GM19240 (cell line): ENCODE measurements around the gene KIF18A.
"Not testable (repeated sequence)": the region's sequence is repeated elsewhere in the genome, so short reads cannot be mapped to it uniquely, and the experiment has no call there.

ENCODE experiments used
- DNase-seq: peaks from one replicate; pipeline ENCODE4 v3.0.0; 2011; ENCODE audit warnings: low spot score; ENCODE audit not compliant: insufficient read length

The KIF18A gene

DNA sequence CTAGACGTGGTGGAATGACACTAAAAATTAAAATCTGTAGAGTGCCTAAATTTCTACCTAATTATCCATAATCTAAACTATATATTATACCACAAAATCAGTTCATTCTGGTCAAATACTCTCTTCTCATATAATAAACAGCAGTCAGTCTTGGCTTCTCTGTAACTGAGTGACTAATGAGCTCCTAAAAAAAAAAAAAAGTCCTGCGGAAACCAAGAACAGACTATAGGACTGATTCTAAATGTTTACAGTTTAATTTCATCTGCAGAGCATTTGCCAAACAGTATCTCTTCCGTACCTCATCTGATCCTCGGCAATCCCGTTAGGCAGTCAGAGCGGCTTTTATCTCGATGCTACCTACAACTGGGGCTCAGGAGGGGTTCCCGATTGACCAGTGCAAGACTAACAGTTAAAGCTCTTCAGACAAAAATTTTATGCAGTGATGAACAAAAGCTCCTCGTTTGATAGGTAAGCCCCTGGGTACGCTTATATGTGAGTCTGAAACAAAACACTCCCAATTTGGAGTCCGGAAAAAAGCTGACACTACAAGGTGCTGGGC, 686 bp downstream of the KIF18A start:
- DNase-seq, result no peak

DNA sequence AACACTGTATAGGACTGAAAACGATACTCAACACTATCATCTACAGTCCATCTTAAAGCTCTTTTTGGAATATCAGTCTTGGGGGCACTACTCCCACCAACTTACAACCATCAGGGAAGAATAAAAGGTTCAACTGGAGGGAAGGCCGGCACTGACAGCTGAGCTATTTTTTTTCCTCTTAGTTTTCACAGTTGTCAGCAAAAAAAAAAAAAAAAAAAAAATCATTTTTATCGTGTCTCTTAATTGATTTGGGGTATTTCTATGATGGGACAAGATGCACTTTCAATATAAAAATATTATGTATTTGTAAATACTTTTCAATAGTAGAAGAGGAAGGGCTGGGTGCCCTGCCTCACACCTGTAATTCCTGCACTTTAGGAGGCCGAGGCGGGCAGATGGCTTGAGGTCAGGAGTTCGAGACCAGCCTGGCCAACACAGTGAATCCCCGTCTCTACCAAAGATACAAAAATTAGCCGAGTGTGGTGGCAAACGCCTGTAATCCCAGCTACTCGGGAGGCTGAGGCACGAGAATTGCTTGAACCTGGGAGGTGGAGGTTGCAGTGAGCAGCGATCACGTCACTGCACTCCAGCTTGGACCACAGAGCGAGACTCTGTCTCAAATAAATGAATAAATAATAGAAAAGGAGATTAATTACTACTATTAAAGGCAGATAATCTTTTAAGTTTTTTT, 1.5 kb downstream of the KIF18A start:
- no peak for DNase-seq

DNA sequence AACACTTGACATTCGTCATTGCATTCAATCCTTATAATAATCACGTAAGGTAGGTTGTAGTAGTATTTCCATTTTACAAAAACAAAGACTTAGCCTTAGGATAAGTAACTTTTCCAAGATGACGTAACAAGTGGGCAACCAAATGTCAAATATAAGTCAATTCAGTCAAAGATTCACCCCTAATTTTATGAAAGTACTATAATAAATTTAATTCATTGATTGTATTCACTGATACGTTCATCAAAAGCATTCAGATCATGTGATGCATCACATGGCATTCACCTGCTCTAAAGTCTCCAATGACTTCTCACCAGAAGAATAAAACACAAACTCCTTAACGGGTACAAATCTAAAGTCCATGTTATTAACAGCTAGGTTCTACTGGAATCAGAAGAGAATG, 2.1 kb downstream of the KIF18A start:
- DNase-seq, result no peak

DNA sequence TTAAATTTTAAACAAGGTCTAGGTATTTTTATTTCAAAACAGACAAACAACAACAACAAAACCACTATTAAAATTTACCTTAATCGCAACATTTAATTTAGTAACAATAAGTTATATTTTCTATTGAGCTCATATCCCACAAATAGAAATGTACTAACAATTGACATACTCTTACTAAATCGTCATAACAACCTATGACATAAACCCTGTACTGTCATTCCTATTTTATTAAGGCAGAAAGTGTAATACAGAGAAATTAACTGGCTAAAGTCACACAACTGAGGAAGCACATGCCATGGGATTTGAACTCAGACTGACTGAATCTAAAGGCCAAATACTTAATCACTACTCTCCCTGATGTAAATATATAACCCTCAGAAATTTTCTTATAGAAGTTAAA, 3.0 kb downstream of the KIF18A start:
- DNase-seq, result no peak

DNA sequence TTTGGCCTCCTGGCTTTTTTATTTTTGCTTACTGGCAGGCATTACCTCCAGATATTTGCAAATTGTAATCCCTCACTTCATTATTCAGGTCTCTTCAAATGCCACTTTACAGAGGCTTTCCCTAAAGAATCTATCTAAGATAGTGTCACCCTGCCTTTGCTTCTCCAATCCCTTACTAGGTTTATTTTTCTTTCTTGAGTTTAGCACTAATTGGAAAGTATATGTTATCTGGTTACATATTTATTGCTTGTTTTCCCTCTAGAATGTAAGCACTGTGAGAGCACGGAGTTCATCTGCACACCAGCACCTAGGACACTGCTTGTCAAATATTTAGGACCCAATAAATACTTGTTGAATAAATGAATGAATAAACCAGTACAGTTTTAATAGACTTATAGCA, 3.5 kb downstream of the KIF18A start:
- DNase-seq, result no peak

DNA sequence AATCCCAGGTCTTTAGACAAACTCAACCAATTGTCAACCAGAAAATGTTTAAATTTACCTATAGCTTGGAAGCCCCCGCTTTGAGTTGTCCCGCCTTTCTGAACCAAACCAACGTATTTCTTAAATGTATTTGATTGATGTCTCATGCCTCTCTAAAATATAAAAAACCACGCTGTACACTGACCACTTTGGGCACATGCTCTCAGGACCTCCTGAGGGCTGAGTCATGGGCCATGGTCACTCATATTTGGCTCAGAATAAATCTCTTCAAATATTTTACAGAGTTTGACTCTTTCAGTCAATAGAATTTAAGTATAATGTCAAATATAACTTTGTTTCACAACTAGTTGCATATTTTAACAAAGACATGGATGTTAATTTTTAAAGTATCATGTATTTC, 5.7 kb downstream of the KIF18A start:
- DNase-seq, result not testable (repeated sequence)

DNA sequence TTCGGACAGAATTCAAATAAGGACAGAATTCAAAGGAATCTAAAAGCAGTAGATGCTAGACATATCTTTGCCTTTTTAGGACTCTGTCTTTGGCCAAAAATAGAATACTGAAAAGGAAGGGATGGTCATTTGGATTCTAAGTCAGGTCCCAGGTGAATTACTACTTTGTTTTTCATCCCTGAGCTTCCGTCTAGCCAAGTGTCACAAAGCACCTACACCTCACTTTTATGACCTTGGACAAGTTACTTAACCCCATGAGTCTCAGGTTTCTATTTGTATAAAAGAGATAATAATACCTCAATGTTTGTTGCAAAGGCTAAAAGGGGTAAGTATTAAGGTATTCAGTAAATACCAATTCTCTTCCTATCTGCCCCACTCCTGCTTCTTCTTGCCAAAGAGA, 7.3 kb downstream of the KIF18A start:
- no peak for DNase-seq

GRCh38 chr11:28099715-28100114, 8.2 kb downstream of the KIF18A start:
- DNase-seq, result no peak

GRCh38 chr11:28098257-28098656, 9.7 kb downstream of the KIF18A start:
- DNase-seq, result no peak

DNA sequence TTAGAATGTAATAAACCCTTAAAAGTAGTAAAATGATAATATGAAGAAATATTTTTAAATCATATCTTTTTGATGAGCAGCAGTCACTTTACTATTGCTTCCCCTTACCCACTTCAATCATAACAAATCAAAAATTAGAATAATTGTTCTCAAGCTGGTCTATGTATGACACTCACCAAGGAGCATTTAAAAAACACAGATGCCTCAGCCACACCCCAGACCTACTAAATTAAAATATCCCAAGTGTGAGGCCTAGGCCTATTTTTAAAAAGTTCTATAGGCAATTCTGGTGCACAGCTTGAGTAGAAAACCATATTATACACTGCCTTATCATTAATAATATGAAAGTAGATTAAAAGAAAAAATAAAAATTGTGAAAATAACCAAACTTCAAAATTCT, 15.2 kb downstream of the KIF18A start:
- DNase-seq, result no peak

DNA sequence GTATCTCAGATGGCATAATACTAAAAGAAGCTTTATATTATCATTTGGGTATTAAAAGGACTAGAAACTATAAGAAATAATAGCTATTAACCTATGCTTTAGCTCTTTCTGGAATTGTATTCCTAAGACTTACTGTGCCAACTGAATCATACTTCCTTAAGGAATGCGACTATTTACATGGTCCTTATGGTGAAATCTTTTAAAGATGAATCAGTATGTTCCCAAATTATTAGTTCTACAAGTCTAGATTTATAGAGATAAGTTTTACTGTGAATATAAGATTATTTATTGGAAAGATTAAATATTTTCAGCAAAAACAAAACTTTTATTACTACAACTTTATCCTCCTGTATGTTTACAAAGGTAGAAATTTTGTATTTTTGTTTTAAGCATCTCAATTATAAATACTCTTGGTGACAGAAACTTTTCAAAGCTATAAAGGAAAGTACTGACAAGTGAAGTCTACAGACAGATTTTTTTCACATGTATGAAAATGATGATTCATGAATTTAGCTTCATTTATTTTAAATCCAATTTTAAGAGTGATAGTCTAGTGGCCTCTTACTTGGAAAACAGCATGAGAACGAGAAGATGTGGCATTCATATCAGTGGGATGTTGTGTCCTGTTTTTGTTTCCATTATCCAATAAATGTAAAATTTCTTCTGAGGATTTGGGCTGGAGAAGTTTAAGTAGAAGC, 17.8 kb downstream of the KIF18A start:
- no peak for DNase-seq

DNA sequence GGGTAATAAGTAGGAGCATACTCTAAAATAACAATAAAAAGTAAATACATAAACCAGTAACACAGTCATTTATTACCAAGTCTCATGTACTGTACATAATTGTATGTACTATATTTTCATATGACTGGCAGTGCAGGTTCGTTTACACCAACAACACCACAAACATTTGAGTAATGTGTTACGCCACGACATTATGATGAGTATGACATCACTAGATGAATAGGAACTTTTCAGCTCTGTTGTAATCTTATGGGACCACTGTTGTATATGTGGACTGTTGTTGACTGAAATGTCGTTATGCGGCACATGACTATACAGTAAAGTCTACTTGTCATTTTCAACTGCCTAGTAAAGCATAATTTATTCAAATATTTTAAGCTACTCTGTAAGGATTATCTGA, 18.6 kb downstream of the KIF18A start:
- DNase-seq, result no peak

- not testable (repeated sequence) for DNase-seq
These were observed 20.3 kb downstream of the KIF18A start for GRCh38 chr11:28087693-28088092.

DNA sequence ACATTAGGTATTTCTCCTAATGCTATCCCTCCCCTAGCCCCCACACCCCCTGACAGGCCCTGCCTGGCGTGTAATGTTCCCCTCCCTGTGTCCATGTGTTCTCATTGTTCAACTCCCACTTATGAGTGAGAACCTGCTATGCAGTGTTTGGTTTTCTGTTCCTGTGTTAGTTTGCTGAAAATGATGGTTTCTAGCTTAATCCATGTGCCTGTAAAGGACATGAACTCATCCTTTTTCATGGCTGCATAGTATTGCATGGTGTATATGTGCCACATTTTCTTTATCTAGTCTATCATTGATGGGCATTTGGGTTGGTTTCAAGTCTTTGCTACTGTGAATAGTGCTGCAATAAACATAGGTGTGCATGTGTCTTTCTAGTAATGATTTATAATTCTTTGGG, 20.8 kb downstream of the KIF18A start:
- not testable (repeated sequence) for DNase-seq

GRCh38 chr11:28086569-28086968, 21.4 kb downstream of the KIF18A start:
- no peak for DNase-seq

DNA sequence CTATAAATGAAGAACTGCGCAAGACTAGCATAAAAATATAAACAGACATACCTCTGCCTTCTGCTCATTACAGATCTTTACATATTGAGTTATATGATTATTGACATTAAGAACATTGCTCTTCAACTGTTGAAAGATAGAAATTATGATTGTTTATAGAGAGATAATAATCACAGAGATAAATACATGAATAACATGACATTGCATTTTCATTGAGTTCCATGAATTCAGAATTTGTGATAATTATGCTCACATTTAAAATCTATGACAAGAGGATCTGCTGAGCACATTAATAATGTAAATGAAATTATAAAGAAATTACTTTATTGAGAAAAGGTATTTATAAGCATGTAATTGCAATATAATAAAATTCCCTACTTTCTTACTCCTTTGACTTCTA, 24.8 kb downstream of the KIF18A start:
- no peak for DNase-seq

- no peak for DNase-seq
These were observed 30.4 kb downstream of the KIF18A start for GRCh38 chr11:28077521-28077920.

GRCh38 chr11:28072321-28072720, 35.6 kb downstream of the KIF18A start:
- DNase-seq, result no peak

GRCh38 chr11:28071305-28071704, 36.7 kb downstream of the KIF18A start:
- no peak for DNase-seq

DNA sequence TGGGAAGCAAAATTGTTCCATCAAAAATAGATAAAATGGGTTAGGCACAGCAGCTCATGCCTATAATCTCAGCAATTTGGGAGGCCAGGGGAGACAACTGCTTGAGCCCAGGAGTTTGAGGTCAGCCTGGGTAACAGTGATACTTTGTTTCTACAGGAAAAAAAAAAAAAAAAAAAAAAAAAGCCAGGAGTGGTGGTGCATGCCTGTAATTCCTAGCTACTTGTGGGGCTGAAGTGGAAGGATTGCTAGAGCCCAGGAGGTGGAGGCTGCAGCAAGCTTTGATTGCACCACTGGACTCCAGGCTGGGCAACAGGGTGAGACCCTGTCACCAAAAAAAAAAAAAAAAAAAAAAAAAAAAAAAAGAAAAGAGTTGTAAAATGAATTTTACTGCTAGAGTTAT, 49.6 kb downstream of the KIF18A start:
- DNase-seq, result no peak

DNA sequence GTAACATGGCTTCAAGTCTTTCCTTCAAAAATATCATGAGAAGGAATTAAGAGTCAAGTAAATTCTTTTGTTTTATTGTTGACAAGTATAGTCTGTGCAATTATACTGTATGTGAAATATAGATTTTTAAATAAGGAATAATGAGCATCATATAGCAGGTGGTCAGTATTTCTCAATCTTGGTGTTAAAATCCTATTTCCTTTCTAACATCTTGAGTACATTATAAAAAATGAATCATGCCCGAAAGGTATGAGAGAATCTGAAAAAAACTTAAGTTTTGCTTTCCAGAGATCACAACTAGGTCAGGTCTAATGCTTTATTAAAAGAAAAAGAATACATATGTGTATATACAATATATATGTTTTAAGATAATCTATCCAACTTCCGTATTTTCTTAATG, 53.1 kb downstream of the KIF18A start:
- no peak for DNase-seq

DNA sequence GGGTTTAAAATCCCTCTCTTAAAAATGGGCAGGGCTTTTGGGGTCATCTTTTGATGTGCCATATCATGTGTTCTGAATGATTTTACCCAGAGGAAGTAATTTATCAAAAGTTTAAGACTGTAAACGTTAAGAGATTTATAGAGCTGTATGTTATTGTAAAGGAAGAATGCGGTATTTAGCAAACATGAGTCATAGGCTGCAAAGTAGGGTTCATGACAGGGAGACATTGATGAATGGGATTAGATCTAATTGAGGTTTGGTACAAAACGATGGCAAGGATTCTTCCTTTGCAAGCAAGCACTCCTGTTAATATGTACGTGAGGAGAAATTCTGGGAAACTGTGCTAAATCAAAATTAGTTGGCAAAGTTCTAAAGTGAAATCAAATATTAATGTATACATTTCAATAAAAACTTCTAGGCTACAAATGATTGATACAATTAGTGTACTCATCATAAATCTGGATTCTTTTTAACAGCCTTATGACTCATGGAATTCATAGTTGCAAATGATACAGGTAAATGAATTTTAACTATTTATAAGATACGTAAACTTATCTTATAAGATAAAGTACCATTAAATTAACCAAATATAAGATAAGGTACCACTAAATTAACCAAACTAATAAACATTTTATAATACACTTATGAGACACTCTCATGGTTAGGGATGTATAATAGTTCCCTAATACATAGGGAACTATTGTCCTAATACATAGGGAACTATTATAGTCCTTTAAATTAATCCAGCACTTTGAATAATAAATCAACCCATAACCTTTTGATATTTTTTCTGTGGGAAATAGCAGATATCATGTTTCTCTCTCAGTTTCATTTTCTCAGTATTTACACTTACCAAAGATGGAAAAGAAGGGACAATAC, 58.4 kb downstream of the KIF18A start:
- DNase-seq, result no peak
